ENCODE results near the gene HCN2. TPM values are rescaled to one million over a fixed set of nuclear protein-coding genes. Genes with fewer than 3 reads are reported as not detected.

HCN2 gene
- total and polyA plus RNA-seq, 8 donors = 0.06 to 0.50 (median 0.17) TPM

DNA sequence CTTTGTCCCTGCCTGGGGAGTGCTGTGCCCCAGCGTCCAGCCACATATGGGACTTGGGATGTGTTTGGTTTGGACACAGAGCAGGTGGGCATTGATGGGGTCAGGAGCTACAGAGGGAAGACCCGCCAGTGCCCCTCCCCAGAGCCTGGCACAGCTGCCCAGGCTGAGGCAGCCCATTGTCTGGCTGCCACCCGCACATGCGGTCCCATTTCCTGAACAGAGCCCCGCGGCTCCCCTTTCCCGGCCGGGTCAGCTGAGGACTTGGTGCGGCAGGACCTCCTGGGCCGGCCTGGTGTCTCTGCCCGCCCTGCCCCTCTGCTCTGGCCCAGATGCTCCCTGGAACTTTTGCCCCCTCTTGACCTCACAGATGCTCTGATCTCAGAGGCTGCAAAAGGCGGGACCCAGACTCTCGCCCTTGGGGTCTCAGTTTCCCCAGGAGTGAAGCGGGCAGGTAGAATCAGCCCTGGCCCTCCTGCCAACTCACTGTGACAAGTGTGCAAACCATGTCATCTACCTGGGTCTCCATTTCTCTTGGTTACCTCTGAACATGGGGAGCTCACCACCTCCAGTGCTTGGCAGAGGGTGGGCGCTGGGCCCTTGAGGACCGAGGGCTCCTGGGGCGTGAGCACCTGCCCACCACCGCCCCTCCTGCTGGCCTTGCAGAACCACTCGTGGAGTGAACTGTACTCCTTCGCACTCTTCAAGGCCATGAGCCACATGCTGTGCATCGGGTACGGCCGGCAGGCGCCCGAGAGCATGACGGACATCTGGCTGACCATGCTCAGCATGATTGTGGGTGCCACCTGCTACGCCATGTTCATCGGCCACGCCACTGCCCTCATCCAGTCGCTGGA is 17.8 kb downstream of the HCN2 start:
- ATAC-seq = no peak
- H3K27ac ChIP-seq = no peak overlapping the region
- intact Hi-C loops (cut with DNase I) = no loop called here
- no peaks in the 10 kb centered on the region for H3K9me3 ChIP-seq
- TF ChIP-seq, protein P1, sequence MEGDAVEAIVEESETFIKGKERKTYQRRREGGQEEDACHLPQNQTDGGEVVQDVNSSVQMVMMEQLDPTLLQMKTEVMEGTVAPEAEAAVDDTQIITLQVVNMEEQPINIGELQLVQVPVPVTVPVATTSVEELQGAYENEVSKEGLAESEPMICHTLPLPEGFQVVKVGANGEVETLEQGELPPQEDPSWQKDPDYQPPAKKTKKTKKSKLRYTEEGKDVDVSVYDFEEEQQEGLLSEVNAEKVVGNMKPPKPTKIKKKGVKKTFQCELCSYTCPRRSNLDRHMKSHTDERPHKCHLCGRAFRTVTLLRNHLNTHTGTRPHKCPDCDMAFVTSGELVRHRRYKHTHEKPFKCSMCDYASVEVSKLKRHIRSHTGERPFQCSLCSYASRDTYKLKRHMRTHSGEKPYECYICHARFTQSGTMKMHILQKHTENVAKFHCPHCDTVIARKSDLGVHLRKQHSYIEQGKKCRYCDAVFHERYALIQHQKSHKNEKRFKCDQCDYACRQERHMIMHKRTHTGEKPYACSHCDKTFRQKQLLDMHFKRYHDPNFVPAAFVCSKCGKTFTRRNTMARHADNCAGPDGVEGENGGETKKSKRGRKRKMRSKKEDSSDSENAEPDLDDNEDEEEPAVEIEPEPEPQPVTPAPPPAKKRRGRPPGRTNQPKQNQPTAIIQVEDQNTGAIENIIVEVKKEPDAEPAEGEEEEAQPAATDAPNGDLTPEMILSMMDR (IDR thresholded peaks at IDR 0.05) = no peak
- no peak for DNase-seq
- peaks cover 0 to 26% of the 10 kb centered on the region in 2 donors for H3K27me3 ChIP-seq
- no peaks in the 10 kb centered on the region for H3K36me3 ChIP-seq
- peaks cover 6 to 28% of the 10 kb centered on the region in 2 donors for H3K4me1 ChIP-seq
- no peak overlapping the region for H3K4me3 ChIP-seq

DNA sequence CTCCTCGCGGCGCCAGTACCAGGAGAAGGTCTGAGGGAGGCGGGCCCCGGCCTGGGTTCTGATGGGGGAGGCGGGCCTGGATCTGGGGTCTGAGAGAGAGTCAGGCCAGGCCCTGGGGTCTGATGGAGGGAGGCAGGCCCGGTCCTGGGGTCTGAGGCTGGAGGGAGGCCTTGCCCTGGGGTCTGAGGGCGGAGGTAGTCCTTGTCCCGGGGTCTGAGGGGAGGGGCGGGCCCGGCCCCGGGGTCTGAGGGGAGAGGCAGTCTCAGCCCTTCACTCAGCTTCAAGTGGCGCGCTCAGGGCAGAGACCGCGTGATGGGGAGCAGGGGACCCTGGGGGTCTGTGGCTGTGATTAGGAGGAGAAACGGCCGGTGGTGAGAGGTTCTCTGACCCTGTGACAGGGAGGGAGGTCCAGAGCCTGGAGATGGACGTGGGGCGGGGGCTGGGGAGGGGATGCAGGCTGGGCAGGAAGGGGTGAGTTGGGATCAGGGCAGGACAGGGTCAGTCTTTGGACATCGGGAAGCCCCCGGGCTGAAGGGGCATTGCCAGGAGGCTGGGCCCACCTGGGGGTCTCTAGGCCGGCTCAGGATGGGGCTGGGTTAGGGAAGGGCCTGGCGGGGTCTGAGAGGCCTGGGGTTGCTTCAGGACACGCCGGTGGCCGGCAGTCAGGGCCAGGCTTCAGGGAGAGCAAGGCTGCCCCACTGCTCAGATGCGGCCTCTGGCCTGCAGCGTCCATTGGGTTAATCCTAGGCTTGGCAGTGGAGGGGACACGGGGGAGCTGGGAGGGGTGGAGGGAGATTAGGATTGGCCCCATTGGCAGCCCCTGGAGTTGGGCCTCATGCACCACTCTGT is 18.7 kb downstream of the HCN2 start:
- H3K4me1 ChIP-seq = peaks cover 6 to 28% of the 10 kb centered on the region in 2 donors
- intact Hi-C loops (cut with DNase I) = no loop called here
- H3K9me3 ChIP-seq = no peaks in the 10 kb centered on the region
- no peaks in the 10 kb centered on the region for H3K36me3 ChIP-seq
- TF ChIP-seq, protein P1 (IDR thresholded peaks at IDR 0.05) = no peak
- H3K4me3 ChIP-seq = no peak overlapping the region
- peaks cover 0 to 32% of the 10 kb centered on the region in 2 donors for H3K27me3 ChIP-seq
- H3K27ac ChIP-seq = no peak overlapping the region
- ATAC-seq (no peak), DNase-seq (no peak)

DNA sequence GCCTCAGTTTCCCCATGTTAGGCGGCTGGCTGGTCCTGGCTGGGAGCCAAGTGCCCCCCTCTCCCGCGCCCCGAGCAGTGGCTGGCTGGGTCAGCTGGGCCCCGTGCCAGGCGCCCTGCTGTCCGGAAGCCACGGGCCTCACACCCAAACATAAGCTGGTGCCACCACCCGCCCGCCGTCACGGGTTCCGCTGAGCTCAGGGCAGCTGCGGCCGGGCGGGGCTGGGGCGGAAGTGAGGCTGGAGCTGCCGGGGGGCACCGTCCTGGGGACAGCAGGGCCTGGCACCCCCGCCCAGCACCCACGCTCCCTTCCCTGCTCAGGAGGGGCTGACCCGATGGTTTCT is 19.3 kb downstream of the HCN2 start:
- Histone ChIP-seq H3K4me3 (no peak overlapping the region), H3K27ac (peak overlapping the region in 1 of 2 donors; percentile 41), H3K4me1 (peaks cover 6 to 28% of the 10 kb centered on the region in 2 donors), H3K9me3 (no peaks in the 10 kb centered on the region), H3K36me3 (no peaks in the 10 kb centered on the region), H3K27me3 (peaks cover 0 to 36% of the 10 kb centered on the region in 2 donors)
- peak; percentile 50 for ATAC-seq
- intact Hi-C loops (cut with DNase I) = no loop called here
- peak in 1 of 4 donors; percentile 67 for DNase-seq
- TF ChIP-seq, protein P1 (IDR thresholded peaks at IDR 0.05) = no peak

DNA sequence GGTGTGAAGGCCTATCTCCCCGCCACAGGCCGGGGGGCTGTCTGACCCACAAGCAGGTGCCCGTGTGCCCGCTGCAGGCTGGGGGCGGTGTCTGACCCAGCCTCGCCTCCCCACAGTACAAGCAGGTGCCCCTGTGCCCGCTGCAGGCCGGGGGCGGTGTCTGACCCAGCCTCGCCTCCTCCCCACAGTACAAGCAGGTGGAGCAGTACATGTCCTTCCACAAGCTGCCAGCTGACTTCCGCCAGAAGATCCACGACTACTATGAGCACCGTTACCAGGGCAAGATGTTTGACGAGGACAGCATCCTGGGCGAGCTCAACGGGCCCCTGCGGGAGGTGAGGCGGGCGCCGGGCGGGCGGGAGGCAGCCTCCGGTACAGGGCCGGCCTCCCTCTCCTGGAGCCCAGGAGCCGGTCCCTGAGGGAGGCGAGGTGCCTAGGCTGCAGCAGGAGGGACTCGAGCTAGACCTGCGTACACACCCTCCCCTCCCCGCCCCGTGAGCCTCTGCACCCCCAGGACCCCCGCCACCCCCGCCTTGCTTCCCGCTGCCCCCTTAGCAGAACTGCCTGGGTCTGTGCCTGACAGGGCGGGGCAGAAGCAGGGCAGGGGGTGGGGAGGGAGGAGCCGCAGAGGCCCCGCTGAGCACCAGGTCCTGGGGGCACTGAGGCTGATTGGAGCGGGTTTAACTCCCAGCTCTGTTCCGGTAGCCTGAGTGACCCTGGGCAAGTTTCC is 20.6 kb downstream of the HCN2 start:
- Histone ChIP-seq H3K36me3 (no peaks in the 10 kb centered on the region), H3K4me1 (peaks cover 6 to 28% of the 10 kb centered on the region in 2 donors), H3K4me3 (peak overlapping the region in 1 of 2 donors; percentile 25), H3K27ac (peak overlapping the region; percentile 13 to 66), H3K27me3 (peaks cover 0 to 41% of the 10 kb centered on the region in 2 donors), H3K9me3 (no peaks in the 10 kb centered on the region)
- ATAC-seq (peak; percentile 6), DNase-seq (no peak)
- intact Hi-C loops (cut with DNase I) = no loop called here
- TF ChIP-seq, protein P1 (IDR thresholded peaks at IDR 0.05) = no peak

Data from left lung (tissue), 10 donors.